Thoracic aorta (tissue), 2 donors: ENCODE results near the gene PLEK2. TPM values are rescaled to one million over a fixed set of nuclear protein-coding genes. Genes with fewer than 3 reads are reported as not detected.

Experiments used
- ATAC-seq: fragments of 150-250 bp; one replicate; pipeline ENCODE4 v1.8.0; 2017; ENCODE audit warnings: low read depth; ENCODE audit not compliant: insufficient number of reproducible peaks, low FRiP score
- DNase-seq: peaks from one replicate; pipeline ENCODE4 v3.0.0-alpha.2; 2020; ENCODE audit warnings: low spot score
- H3K27ac ChIP-seq, 2 donors: fragments of 200-600 bp; sonication (generic); 1 replicate in 1 of 2; 2 replicates in 1 of 2; pipeline ENCODE4 v1.5.1; 2016; ENCODE audit warnings: mild to moderate bottlenecking in 2 of 2, moderate library complexity in 2 of 2
- H3K27me3 ChIP-seq: fragments of 200-600 bp; sonication (generic); replicated peaks from 2 replicates; pipeline ENCODE4 v1.6.0; 2016; ENCODE audit warnings: mild to moderate bottlenecking; ENCODE audit not compliant: insufficient read depth
- H3K36me3 ChIP-seq: fragments of 200-600 bp; sonication (generic); one replicate; pipeline ENCODE4 v1.5.1; 2016
- H3K4me1 ChIP-seq, 2 donors: fragments of 200-600 bp; sonication (generic); 1 replicate in 1 of 2; 2 replicates in 1 of 2; pipeline versions ENCODE4 v1.5.1 to v1.6.0; 2016; ENCODE audit warnings: low read depth in 2 of 2, mild to moderate bottlenecking in 1 of 2; ENCODE audit not compliant: control insufficient read depth in 1 of 2
- H3K4me3 ChIP-seq: fragments of 200-600 bp; sonication (generic); 2 replicates; pipeline ENCODE4 v1.5.1; 2016; ENCODE audit warnings: mild to moderate bottlenecking
- H3K9me3 ChIP-seq: fragments of 200-600 bp; sonication (generic); 2 replicates; pipeline ENCODE4 v1.5.1; 2016
- CTCF ChIP-seq: fragments of 200-600 bp; sonication (generic); IDR thresholded peaks from one replicate; pipeline ENCODE4 v1.5.1; 2019; ENCODE audit warnings: antibody characterized with exemption
- total RNA-seq, 2 donors: library from RNA; depleted of rRNA; stranded (reverse); fragments of >200 nt; gene quantifications; one replicate each; pipeline versions ENCODE4 v1.1.0 to v1.2.3, GENCODE V29; 2016

PLEK2 gene
- total RNA-seq, 2 donors from 2014 or later, result 2.0 to 5.9 TPM

- no peaks in the 10 kb centered on the region for H3K36me3 ChIP-seq
- TF ChIP-seq CTCF, result no peak
- no peak overlapping the region for H3K4me3 ChIP-seq
- ATAC-seq, result no peak
- DNase-seq, result no peak
- H3K27ac ChIP-seq, result no peak overlapping the region
- H3K27me3 ChIP-seq, result no peaks in the 10 kb centered on the region
- no peaks in the 10 kb centered on the region for H3K4me1 ChIP-seq
- H3K9me3 ChIP-seq, result no peaks in the 10 kb centered on the region
These were observed 19.8 kb downstream of the PLEK2 start for GRCh38 chr14:67392123-67392522.

GRCh38 chr14:67391268-67391667 lies 20.7 kb downstream of the PLEK2 start:
- Histone ChIP-seq H3K27ac (no peak overlapping the region), H3K4me1 (no peaks in the 10 kb centered on the region), H3K4me3 (no peak overlapping the region), H3K27me3 (no peaks in the 10 kb centered on the region), H3K9me3 (no peaks in the 10 kb centered on the region), H3K36me3 (no peaks in the 10 kb centered on the region)
- ATAC-seq (no peak), DNase-seq (no peak)
- TF ChIP-seq CTCF, result no peak

- H3K27me3 ChIP-seq, result no peaks in the 10 kb centered on the region
- TF ChIP-seq CTCF, result no peak
- H3K9me3 ChIP-seq, result no peaks in the 10 kb centered on the region
- ATAC-seq (no peak), DNase-seq (no peak)
- no peaks in the 10 kb centered on the region for H3K36me3 ChIP-seq
- no peak overlapping the region for H3K4me3 ChIP-seq
- no peak overlapping the region for H3K27ac ChIP-seq
- H3K4me1 ChIP-seq, result no peaks in the 10 kb centered on the region
These were observed 22.0 kb downstream of the PLEK2 start for GRCh38 chr14:67389811-67390534.

GRCh38 chr14:67389275-67389674 lies 22.7 kb downstream of the PLEK2 start:
- Histone ChIP-seq H3K27me3 (no peaks in the 10 kb centered on the region), H3K27ac (no peak overlapping the region), H3K4me1 (no peaks in the 10 kb centered on the region), H3K36me3 (peaks cover under 1% of the 10 kb centered on the region), H3K9me3 (no peaks in the 10 kb centered on the region), H3K4me3 (no peak overlapping the region)
- ATAC-seq (no peak), DNase-seq (no peak)
- no peak for TF ChIP-seq CTCF

GRCh38 chr14:67387195-67387594 lies 24.8 kb downstream of the PLEK2 start:
- Histone ChIP-seq H3K27ac (no peak overlapping the region), H3K9me3 (no peaks in the 10 kb centered on the region), H3K4me1 (no peaks in the 10 kb centered on the region), H3K27me3 (no peaks in the 10 kb centered on the region), H3K4me3 (no peak overlapping the region), H3K36me3 (peaks cover 18% of the 10 kb centered on the region)
- ATAC-seq, result no peak
- DNase-seq, result no peak
- TF ChIP-seq CTCF, result no peak
